GM12874 (cell line): ENCODE data around the gene SEMA6D.

Experiments used
- CTCF ChIP-seq: IDR thresholded peaks from 2 replicates; pipeline ENCODE4 v1.5.1; 2011; ENCODE audit warnings: low read depth, mild to moderate bottlenecking, control low read depth, low read length, moderate library complexity; ENCODE audit not compliant: insufficient read depth

SEMA6D gene

DNA sequence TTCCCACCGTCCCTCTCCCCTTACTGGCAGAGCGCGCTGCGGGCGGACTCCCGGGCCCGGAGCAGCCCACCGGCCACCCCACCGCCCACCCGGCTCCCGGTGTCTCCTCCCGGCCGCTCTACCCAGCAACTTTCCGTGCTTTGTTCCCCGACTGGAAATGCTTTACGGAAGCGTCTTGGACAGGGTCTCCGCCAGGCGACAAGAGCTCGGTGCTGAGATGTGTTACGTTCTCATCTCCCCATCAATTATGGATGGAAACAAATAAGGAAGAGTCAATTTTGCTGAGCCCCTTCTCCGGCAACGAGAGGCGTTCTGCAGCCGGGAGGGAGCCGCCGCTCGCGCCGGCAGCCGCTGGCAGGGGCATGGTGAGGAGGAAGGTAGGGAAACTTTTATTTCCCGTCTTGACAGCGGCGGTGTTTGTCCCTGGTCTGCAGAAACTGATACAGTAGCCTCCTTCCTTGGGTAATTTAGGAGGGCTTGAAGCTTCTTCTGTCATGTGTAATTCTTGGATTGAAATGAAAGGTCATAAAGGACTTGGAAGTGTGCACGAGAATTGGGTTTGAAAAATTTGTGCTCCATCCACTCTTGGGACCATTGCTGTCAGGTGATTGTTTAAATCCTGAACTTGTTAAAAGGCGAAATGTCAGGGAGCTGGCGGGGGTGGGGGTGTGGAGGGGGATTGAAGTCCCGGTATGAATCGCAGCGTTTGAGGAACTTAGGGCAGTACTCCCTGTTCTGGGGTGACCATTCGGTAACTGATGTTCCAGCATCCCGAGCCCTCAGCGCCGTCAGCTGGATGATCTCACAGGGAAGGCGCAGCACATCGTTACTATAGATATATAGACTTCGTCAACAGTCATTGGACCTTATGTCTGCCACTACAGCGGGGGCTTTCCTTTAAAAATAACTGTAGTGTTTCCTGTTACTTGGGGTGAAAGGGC, 1.5 kb downstream of the SEMA6D start:
- no peak for TF ChIP-seq CTCF

- no peak for TF ChIP-seq CTCF
Observed at GRCh38 chr15:47719730-47720129, 2.4 kb downstream of the SEMA6D start.

- TF ChIP-seq CTCF = no peak
Observed at GRCh38 chr15:47720555-47720954, 3.2 kb downstream of the SEMA6D start.

- TF ChIP-seq CTCF = no peak
Observed at GRCh38 chr15:47721676-47722075, 4.4 kb downstream of the SEMA6D start.

DNA sequence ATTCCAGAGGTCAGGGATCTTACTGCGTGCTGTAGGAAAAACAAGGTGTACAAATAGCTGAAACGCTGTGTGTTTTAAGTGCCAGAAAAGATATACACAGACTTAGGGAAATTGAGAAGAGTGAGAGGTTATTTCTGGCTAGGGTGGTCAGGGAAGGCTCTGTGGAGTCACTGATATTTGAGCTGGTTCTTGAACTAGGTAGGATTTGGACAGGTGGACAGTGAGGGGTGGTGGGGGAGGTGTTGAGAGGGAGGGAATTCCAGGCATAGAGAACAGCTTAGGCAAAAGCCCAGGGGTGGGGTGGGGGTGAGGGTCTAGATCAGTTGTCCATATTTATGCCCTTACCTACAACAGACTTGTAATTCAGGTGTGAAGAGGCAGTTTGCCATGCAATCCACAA, 7.0 kb downstream of the SEMA6D start:
- TF ChIP-seq CTCF = no peak

- TF ChIP-seq CTCF = no peak
Observed at GRCh38 chr15:47725051-47725450, 7.7 kb downstream of the SEMA6D start.

DNA sequence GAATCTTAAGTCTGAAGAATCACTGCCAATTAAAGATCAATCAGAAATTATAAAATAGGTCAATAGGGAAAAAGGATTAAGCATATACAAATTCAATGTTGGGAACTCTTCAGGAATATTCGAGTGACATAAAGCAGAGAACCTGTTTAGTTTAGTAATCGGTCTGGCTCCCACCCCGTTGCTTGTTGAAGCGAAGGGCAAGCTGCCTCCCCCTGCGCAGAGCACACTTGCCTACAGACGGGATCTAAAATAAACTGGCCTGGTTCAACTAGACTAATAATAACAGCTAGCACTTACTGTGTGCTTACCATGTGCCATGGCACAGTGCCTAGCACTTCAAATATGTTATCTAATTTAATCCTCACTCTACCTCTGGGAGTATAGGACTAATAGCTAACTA, 8.6 kb downstream of the SEMA6D start:
- TF ChIP-seq CTCF = no peak
